MCF 10A (cell line): ENCODE measurements around the gene POMT2. TPM values are rescaled to one million over a fixed set of nuclear protein-coding genes. Genes with fewer than 3 reads are reported as not detected.

Experiments used
- BruUV-seq: library from RNA; stranded (reverse); fragments of 400-500 nt; replicated peaks from 2 replicates; lab custom pipeline; 2021; lab: Mats Ljungman, UMichigan
- CTCF ChIA-PET: fragments of 300-600 bp; sonication (Branson Sonifier 250); formaldehyde crosslinking; extraction: SDS; loops from one replicate; lab custom pipeline; 2021; ENCODE audit warnings: antibody characterized with exemption, inconsistent platforms; lab: Yijun Ruan, JAX
- POLR2A ChIA-PET: fragments of 300-600, 350-650 bp; sonication (Branson Sonifier 250); formaldehyde crosslinking; extraction: SDS; loops from one replicate; lab custom pipeline; 2020; ENCODE audit warnings: antibody characterized with exemption, inconsistent platforms; lab: Yijun Ruan, JAX
- DNase-seq: peaks from one replicate; pipeline ENCODE4 v3.0.0-alpha.2; 2018; ENCODE audit not compliant: unreplicated experiment
- H3K27ac Mint-ChIP-seq: one replicate; pipeline ENCODE4 v1.8.0; 2022; ENCODE audit warnings: mild to moderate bottlenecking, low read depth, mixed read lengths; ENCODE audit not compliant: unreplicated experiment
- H3K27me3 Mint-ChIP-seq: one replicate; pipeline ENCODE4 v1.8.0; 2022; ENCODE audit warnings: mixed read lengths; ENCODE audit not compliant: insufficient read depth, unreplicated experiment
- H3K36me3 Mint-ChIP-seq: one replicate; pipeline ENCODE4 v1.8.0; 2022; ENCODE audit warnings: mild to moderate bottlenecking, moderate library complexity, mixed read lengths; ENCODE audit not compliant: insufficient read depth, unreplicated experiment
- H3K4me1 Mint-ChIP-seq: one replicate; pipeline ENCODE4 v1.8.0; 2022; ENCODE audit warnings: mixed read lengths; ENCODE audit not compliant: insufficient read depth, unreplicated experiment
- H3K4me3 Mint-ChIP-seq: one replicate; pipeline ENCODE4 v1.8.0; 2022; ENCODE audit warnings: mild to moderate bottlenecking, moderate library complexity, mixed read lengths; ENCODE audit not compliant: unreplicated experiment
- H3K9me3 Mint-ChIP-seq: one replicate; pipeline ENCODE4 v1.8.0; 2022; ENCODE audit warnings: mixed read lengths; ENCODE audit not compliant: unreplicated experiment
- CTCF ChIP-seq: fragments of 200-600 bp; IDR thresholded peaks from one replicate; pipeline ENCODE4 v1.8.0; 2022; ENCODE audit warnings: antibody characterized with exemption, mild to moderate bottlenecking; ENCODE audit not compliant: unreplicated experiment
- intact Hi-C: fragments of 100-400 bp; cut with micrococcal nuclease; formaldehyde crosslinking; loops from 2 replicates; pipeline ENCODE4 v1.14.1; 2022
- total RNA-seq: library from RNA; stranded (reverse); gene quantifications from 2 replicates; pipeline ENCODE4 v1.2.3, GENCODE V29; 2022

The POMT2 gene
- total RNA-seq, 1 experiment from 2014 or later: 32.1 TPM

GRCh38 chr14:77342726-77343397 is 22.2 kb upstream of the POMT2 start:
- ChIA-PET CTCF (interaction anchor here (0.6 kb wide), 1 partner anchor 208 kb away, joined by 3 read pairs; no protein-coding TSS in a partner anchor), POLR2A (interaction anchor here (0.6 to 1.5 kb wide), 4 partner anchors 13 to 109 kb away, joined by 3 to 4 read pairs (median 3); partner anchors contain the start of genes SAMD15 and TMED8)
- DNase-seq: peak; percentile 10
- peaks cover 12% of the 10 kb centered on the region for H3K4me1 Mint-ChIP-seq
- H3K36me3 Mint-ChIP-seq: peaks cover 26% of the 10 kb centered on the region
- intact Hi-C loops: no loop called here
- no peak for TF ChIP-seq CTCF
- no peaks in the 10 kb centered on the region for H3K9me3 Mint-ChIP-seq
- no TSS peak for BruUV-seq
- no peak overlapping the region for H3K27ac Mint-ChIP-seq
- no peaks in the 10 kb centered on the region for H3K27me3 Mint-ChIP-seq
- no peak overlapping the region for H3K4me3 Mint-ChIP-seq

GRCh38 chr14:77340389-77340788 is 19.7 kb upstream of the POMT2 start:
- TF ChIP-seq CTCF: no peak
- ChIA-PET POLR2A (no interaction called here), CTCF (interaction anchor here (0.6 kb wide), 1 partner anchor 29 kb away, joined by 3 read pairs; no protein-coding TSS in a partner anchor)
- no TSS peak for BruUV-seq
- H3K27ac Mint-ChIP-seq: no peak overlapping the region
- H3K36me3 Mint-ChIP-seq: peaks cover 26% of the 10 kb centered on the region
- H3K4me3 Mint-ChIP-seq: no peak overlapping the region
- H3K27me3 Mint-ChIP-seq: no peaks in the 10 kb centered on the region
- no peaks in the 10 kb centered on the region for H3K9me3 Mint-ChIP-seq
- intact Hi-C loops: no loop called here
- H3K4me1 Mint-ChIP-seq: peaks cover 12% of the 10 kb centered on the region
- DNase-seq: no peak

- no peak overlapping the region for H3K4me3 Mint-ChIP-seq
- no peak for TF ChIP-seq CTCF
- no peaks in the 10 kb centered on the region for H3K27me3 Mint-ChIP-seq
- H3K9me3 Mint-ChIP-seq: no peaks in the 10 kb centered on the region
- POLR2A ChIA-PET: interaction anchor here (0.9 kb wide), 1 partner anchor 10 kb away, joined by 3 read pairs; no protein-coding TSS in a partner anchor
- H3K27ac Mint-ChIP-seq: no peak overlapping the region
- CTCF ChIA-PET: interaction anchor here (0.7 to 0.9 kb wide), 2 partner anchors 23 to 188 kb away, joined by 3 read pairs; no protein-coding TSS in a partner anchor
- H3K36me3 Mint-ChIP-seq: peaks cover 26% of the 10 kb centered on the region
- no TSS peak for BruUV-seq
- peaks cover 12% of the 10 kb centered on the region for H3K4me1 Mint-ChIP-seq
- DNase-seq: peak; percentile 23
- intact Hi-C loops: no loop called here
Observed at GRCh38 chr14:77339407-77339806, 18.7 kb upstream of the POMT2 start.

- no peak for TF ChIP-seq CTCF
- ChIA-PET CTCF (no interaction called here), POLR2A (no interaction called here)
- BruUV-seq: no TSS peak
- no peak overlapping the region for H3K27ac Mint-ChIP-seq
- peaks cover 9% of the 10 kb centered on the region for H3K4me1 Mint-ChIP-seq
- DNase-seq: no peak
- no peaks in the 10 kb centered on the region for H3K27me3 Mint-ChIP-seq
- no peak overlapping the region for H3K4me3 Mint-ChIP-seq
- H3K9me3 Mint-ChIP-seq: no peaks in the 10 kb centered on the region
- H3K36me3 Mint-ChIP-seq: peaks cover 22% of the 10 kb centered on the region
- intact Hi-C loops: no loop called here
Observed at GRCh38 chr14:77338302-77338701, 17.6 kb upstream of the POMT2 start.
